ENCODE data around the gene ANO1.

ANO1 gene

DNA sequence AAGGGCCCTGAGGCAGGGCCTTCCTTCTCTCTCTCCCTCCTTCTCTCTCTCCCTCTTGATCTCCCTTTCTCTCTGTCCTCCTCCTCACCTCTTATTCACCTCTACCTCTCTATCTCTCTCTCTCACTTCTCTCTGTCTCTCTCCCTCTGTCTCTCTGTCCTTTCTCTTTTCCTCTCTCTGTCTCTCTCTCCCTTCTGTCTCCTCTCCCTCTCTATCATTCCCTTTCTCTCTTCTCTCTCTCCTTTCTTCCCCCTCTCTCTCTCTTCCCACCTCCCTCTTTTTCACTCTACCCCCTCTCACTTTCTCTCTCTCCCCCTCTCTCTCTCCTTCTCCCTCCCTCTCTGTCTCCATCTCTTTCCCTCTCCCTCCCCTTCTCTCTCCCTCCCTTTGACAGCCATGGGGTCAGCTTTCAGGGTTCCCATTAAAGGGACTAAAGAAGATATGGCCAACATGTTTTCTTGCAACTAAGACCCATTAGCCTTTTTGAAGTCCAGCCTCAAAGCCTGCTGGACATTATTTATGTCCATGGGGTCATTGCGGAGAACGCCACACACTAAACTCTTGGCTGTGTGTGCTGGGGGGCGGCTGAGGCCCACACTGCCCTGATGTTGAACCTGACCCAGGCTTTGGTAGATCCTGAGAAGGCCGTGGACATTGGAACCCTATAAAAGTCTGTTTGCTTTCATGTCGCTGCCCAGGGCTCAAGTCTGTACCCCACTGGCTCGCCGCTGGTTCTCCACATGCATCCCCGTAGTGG, 15.0 kb downstream of the ANO1 start:
- Mint-ChIP-seq H3K4me1 (no peaks in the 10 kb centered on the region), H3K4me3 (no peak overlapping the region), H3K9me3 (no peaks in the 10 kb centered on the region), H3K27me3 (peaks cover 2% of the 10 kb centered on the region), H3K36me3 (no peaks in the 10 kb centered on the region), H3K27ac (no peak overlapping the region)

DNA sequence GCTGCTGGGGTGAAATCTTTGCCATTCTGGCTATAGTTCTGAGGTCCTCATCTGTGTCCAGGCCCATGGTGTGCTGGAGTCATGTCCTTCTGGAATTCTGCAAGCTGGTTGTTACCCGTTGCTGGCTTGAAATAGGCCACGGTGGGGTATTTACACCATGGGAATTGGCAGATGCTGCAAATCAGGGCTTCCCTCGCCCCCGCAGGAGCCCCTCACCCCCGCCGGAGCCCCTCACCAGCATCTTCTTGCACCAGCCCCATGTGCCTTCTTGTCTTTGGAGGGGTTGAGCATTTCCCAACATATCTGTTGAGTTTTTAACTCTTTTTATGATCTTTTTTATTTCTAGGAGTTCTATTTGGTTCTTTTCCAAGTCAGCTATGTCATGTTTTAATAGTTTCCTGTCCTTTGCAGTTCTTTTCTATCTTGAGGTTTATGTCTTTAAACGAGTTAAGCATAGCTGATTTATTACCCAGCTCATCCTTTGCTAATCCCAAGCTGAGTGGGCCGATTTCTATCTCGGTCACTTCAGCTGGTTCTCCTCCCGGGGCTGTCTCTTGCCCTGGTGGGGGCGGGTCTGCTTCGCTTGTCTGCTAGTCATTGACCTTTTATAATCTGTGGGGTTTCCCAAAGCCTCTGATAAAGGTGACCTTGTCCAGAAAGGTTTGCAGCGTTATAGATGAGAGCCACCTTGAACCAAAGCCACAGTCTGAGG, 17.6 kb downstream of the ANO1 start:
- no peaks in the 10 kb centered on the region for H3K4me1 Mint-ChIP-seq
- no peak overlapping the region for H3K4me3 Mint-ChIP-seq
- peaks cover 2% of the 10 kb centered on the region for H3K27me3 Mint-ChIP-seq
- H3K36me3 Mint-ChIP-seq, result no peaks in the 10 kb centered on the region
- no peak overlapping the region for H3K27ac Mint-ChIP-seq
- H3K9me3 Mint-ChIP-seq, result no peaks in the 10 kb centered on the region

DNA sequence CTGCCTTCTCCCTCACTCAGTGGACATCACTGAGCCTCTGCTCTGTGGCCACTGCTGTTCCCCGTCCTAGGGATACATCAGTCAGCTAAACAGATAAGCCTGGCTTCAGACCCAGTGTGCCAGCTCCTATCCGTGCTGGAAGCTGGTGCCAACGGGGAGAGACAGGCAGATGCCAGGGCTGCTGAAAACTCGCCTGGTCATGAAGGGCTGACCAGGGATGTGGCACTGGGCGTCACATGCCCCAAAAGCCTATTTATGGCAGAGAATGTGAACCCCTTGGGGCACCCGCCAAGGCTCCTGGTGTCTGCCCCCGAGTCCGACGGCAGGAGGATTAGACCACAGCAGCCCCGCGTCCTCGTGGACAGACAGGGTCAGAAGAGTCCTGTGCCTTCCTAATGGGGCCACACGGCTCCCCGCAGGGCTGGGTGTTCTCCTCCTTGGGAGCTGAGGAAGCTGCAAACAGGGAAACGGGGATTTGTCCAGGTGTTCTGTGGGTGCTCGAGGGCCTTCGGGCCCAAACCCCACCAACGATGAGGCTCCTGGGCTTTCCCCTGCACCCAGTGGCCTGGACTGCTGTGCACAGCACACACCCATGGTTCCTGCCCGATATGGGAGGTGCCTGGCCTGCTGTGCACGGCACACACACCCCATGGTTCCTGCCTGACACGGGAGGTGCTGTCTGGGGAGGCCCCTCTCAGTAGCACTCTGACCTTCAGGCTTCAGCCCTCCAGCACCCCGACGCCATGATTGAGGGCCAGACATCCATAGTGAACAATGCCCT, 19.9 kb downstream of the ANO1 start:
- H3K4me3 Mint-ChIP-seq, result no peak overlapping the region
- H3K36me3 Mint-ChIP-seq, result no peaks in the 10 kb centered on the region
- no peaks in the 10 kb centered on the region for H3K4me1 Mint-ChIP-seq
- H3K27me3 Mint-ChIP-seq, result peaks cover under 1% of the 10 kb centered on the region
- no peaks in the 10 kb centered on the region for H3K9me3 Mint-ChIP-seq
- H3K27ac Mint-ChIP-seq, result no peak overlapping the region

DNA sequence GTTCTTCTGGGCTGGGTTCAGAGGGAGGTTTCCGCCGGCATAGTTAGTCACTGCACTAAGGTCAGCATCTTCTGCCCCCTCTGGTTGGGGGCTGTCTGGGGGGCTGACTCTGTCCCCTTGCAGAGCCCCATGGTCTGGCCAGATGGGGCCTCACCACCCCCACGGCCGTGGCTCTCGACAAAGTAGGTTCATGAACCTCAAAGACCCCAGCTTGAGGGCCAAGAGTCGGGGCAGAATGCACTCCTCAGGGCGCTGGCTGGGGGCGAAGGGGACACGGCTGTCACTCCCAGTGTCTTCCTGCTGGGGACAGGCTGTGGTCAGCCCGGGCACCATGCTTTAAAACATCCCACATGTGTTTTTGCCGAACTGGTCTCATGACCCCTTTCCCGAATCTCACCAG, 20.8 kb downstream of the ANO1 start:
- Mint-ChIP-seq H3K27ac (no peak overlapping the region), H3K4me1 (no peaks in the 10 kb centered on the region), H3K9me3 (no peaks in the 10 kb centered on the region), H3K36me3 (no peaks in the 10 kb centered on the region), H3K27me3 (no peaks in the 10 kb centered on the region), H3K4me3 (no peak overlapping the region)

DNA sequence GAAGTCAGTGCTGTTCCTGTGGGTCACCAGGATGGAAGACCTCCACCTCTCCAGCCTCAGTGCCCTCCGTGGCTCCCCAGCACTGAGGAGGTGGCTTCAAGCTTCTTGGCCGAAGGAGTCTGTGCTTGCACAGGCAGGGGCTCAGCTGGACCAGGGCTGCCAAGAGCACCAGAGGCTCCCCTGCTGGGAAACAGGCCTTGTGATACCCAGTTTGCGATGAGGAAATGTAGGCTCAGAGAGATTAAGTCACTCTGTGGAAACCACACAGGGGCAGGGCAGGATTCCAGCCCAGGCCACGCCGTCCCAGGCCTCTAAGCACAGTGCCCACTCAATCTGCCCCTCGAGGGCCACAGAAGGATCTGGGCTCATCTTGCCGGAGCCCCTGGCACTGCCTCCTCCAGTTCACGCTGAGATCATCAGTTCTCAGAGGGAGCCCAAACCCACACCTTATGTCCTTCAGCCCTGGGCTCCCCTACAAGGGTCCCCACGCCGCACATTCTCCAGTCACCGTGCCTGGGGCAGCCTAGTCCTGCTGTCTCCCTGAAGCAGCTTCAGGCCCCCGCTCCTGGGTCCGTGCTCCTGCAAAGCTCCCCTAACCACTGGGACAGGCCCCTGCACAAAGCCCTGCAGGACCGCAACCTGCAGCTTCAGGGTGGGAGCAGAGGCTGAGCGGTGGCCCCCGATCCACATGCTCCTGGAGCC, 21.6 kb downstream of the ANO1 start:
- H3K9me3 Mint-ChIP-seq, result no peaks in the 10 kb centered on the region
- no peaks in the 10 kb centered on the region for H3K36me3 Mint-ChIP-seq

DNA sequence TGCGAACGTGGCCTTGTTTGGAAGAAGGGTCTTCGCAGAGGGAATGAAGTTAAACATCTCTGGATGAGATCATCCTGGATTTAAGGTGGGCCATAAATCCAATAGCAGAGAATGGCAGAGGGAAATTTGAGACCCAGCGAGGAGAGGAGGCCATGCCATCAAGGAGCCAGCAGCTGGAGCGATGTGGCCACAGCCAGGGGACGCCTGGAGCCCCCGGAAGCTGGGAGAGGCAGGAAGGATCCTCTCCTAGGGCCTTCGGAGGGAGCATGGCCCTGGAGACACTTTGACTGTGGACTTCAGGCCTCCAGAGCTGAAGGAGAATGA, 22.1 kb downstream of the ANO1 start:
- Mint-ChIP-seq H3K4me1 (no peaks in the 10 kb centered on the region), H3K27ac (no peak overlapping the region), H3K4me3 (no peak overlapping the region), H3K27me3 (no peaks in the 10 kb centered on the region), H3K9me3 (no peaks in the 10 kb centered on the region), H3K36me3 (no peaks in the 10 kb centered on the region)

More for the DNA sequence above, 21.6 kb downstream of the ANO1 start:
- Mint-ChIP-seq H3K4me1 (no peaks in the 10 kb centered on the region), H3K4me3 (no peak overlapping the region), H3K27me3 (no peaks in the 10 kb centered on the region), H3K27ac (no peak overlapping the region)

DNA sequence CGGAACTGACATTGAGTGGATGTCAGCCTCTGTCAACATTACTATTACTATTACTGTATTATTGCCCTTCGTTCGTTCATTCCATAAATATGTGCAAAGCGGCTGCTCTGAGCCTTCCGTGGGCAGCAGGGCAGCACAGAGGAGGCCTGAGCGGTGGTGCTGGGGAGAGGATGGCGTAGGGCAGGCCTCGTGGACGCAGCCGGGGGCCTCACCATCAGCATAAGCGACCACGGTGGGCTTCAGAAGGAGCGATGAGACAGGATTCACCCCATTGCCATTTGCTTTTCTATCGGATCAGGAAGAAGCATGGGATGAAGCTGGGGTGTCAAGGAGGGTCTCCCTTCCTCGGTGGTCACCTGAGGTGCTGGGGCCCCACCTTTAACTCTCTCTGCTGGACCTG, 22.7 kb downstream of the ANO1 start:
- Mint-ChIP-seq H3K36me3 (no peaks in the 10 kb centered on the region), H3K9me3 (no peaks in the 10 kb centered on the region), H3K4me1 (no peaks in the 10 kb centered on the region)

DNA sequence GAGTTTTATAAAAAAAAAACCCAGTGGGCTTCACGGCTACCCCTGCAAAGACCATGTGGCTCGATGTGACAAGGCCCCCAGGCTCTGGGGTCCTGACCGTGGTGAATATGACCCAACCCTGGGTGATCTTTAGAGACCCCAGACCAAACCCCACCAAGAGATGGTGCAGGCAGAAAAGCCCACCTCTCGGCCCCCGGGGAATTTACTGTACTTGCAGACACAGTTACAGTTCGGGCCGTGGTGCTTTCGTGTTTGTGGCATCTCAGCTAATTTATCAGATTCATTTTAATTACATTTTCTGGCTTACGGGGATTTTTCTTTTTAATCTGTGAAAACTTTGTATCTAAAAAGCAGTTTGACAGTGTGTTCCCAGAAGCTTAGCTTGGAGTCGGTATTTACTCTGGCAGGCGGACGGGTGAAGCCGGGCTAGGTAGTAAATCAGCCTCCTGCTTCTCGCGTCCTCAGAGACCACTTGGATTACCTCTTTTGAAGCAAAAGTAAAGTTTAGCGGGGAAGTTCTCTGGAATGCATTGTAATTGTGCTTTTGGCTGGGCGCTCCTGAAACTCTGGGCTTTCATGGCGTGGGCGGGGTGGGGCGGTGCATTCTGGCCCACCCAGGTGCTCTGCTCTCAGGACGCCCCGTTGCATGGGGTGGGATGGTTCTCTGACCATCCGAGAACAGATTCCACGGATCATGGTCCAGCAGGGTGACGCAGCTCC, 25.3 kb downstream of the ANO1 start:
- no peaks in the 10 kb centered on the region for H3K27me3 Mint-ChIP-seq
- no peaks in the 10 kb centered on the region for H3K4me1 Mint-ChIP-seq
- H3K9me3 Mint-ChIP-seq, result no peaks in the 10 kb centered on the region
- no peaks in the 10 kb centered on the region for H3K36me3 Mint-ChIP-seq
- H3K27ac Mint-ChIP-seq, result no peak overlapping the region
- no peak overlapping the region for H3K4me3 Mint-ChIP-seq

More for the DNA sequence above, 22.7 kb downstream of the ANO1 start:
- Mint-ChIP-seq H3K27ac (no peak overlapping the region), H3K4me3 (no peak overlapping the region), H3K27me3 (no peaks in the 10 kb centered on the region)

DNA sequence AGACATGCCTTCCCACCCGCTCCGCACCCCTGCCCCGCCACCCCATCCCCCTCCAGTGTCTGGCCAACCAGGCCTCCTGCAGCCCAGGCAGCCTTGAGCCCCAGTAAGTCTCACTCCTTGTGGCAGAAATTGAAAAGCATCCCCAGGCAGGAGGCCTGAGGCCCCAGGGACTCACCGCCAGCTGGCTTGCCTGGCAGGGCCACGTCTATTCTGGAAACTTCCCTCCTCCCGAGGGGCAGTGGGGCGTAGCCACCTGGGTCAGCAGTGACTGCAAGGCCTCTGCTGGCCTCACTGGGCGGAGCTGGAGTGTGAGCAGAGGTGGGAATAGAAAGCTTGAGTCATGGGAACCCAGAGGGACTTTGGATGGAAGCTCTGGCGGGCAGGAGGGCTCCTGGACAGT, 26.3 kb downstream of the ANO1 start:
- no peak overlapping the region for H3K4me3 Mint-ChIP-seq
- H3K9me3 Mint-ChIP-seq, result no peaks in the 10 kb centered on the region
- H3K27ac Mint-ChIP-seq, result no peak overlapping the region
- H3K36me3 Mint-ChIP-seq, result no peaks in the 10 kb centered on the region
- no peaks in the 10 kb centered on the region for H3K27me3 Mint-ChIP-seq
- H3K4me1 Mint-ChIP-seq, result no peaks in the 10 kb centered on the region

DNA sequence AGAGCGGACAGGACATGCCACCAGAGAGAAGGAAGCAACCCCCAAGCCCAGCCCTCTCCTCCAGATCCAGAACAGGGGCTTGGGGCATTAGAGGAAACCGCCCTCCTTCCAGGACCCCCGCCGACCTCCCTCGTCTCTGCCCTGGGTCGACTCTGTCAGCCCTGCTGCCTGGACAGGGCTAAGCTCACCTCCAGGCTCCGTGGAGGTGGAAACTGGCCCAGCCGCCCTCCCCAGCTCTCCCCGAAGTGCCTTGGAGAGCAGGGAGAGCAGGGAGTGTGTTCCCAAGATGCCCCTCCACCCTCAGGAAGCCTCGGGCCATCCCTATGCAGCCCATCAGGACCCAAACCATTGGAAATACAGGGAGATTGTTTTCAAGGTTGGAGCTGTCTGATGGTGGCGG, 26.8 kb downstream of the ANO1 start:
- H3K36me3 Mint-ChIP-seq, result no peaks in the 10 kb centered on the region
- no peak overlapping the region for H3K27ac Mint-ChIP-seq
- no peak overlapping the region for H3K4me3 Mint-ChIP-seq
- no peaks in the 10 kb centered on the region for H3K9me3 Mint-ChIP-seq
- H3K4me1 Mint-ChIP-seq, result no peaks in the 10 kb centered on the region
- no peaks in the 10 kb centered on the region for H3K27me3 Mint-ChIP-seq

DNA sequence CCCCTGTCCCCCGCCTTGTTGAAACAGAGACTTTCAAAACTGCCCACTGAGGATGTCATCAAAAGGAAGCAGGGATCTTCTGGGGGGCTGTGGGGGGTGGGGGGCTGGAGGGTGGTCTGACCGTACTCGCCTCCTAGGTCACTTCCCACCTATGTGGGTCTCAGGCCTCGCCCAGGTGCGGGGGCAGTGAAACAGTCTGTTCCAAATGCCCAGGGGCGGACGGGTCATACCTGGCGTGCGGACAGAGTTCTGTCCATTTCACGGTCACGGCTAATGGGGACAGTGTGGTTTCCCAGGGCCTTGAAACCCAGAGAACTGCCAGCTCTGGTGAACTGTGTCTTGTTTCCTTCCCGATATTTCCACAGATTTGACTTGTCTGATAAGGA, 27.2 kb downstream of the ANO1 start:
- Mint-ChIP-seq H3K4me1 (no peaks in the 10 kb centered on the region), H3K27ac (no peak overlapping the region), H3K36me3 (no peaks in the 10 kb centered on the region), H3K27me3 (no peaks in the 10 kb centered on the region), H3K9me3 (no peaks in the 10 kb centered on the region), H3K4me3 (no peak overlapping the region)

DNA sequence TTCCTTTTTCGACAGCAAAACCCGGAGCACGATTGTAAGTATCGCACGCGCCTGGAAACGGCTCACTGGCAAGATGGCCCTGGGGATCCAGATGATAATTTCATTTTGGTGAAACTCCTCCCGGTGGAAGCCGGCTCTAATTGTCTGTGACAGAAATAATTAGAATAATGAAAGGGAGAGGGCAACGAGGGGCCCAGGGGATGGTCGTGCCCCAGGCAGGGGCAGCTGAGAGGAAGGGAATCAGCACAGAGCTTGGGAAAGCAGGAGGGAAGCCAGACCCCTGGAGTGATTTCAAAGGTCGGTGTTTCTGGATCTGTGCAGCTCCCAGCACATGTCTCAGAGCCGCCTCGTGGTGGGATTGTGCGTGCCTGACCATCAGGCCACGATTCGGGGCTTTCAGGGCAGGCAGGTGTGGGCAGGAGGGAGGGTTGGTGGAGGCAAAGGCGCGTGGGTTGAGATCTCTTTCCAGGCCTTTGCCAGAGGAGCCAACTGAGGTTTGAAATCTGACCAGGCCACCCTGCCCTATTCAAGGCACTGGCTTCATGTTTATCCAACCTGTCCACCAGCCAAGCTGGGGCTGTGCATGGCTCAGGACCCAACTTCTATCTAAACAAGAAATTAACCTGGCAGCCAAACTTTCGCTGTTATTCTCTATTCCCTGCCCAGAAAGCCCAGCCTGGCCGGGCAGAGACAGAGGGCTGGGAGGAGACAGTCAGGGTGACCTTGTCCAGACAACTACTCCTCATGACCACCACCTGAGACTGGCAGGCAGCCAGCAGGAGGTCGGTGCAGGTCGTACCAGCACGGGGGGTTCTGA, 27.8 kb downstream of the ANO1 start:
- no peak overlapping the region for H3K27ac Mint-ChIP-seq
- no peaks in the 10 kb centered on the region for H3K27me3 Mint-ChIP-seq
- H3K9me3 Mint-ChIP-seq, result no peaks in the 10 kb centered on the region
- H3K4me3 Mint-ChIP-seq, result no peak overlapping the region
- H3K36me3 Mint-ChIP-seq, result no peaks in the 10 kb centered on the region
- H3K4me1 Mint-ChIP-seq, result no peaks in the 10 kb centered on the region

DNA sequence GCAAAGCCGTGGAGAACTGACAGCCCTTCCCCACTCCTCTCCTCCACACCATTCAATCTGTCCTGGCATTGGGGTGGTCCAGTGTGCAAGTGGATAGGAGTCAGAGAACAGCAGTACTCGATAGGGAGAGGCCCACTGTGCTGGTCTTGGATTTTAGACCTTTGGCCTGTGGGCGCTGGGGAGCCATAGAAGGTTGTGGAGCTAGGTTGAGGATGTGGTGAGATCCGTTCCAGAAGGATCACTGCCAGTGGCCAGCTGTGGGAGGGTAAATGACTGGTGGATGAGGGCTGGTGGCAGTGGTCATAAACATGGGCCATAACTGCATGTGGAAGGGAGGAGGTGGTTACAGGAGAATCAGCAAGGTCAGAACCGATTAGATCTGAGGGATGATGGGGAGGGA, 28.6 kb downstream of the ANO1 start:
- Mint-ChIP-seq H3K4me3 (no peak overlapping the region), H3K4me1 (no peaks in the 10 kb centered on the region), H3K27ac (no peak overlapping the region), H3K9me3 (no peaks in the 10 kb centered on the region), H3K36me3 (no peaks in the 10 kb centered on the region), H3K27me3 (no peaks in the 10 kb centered on the region)

DNA sequence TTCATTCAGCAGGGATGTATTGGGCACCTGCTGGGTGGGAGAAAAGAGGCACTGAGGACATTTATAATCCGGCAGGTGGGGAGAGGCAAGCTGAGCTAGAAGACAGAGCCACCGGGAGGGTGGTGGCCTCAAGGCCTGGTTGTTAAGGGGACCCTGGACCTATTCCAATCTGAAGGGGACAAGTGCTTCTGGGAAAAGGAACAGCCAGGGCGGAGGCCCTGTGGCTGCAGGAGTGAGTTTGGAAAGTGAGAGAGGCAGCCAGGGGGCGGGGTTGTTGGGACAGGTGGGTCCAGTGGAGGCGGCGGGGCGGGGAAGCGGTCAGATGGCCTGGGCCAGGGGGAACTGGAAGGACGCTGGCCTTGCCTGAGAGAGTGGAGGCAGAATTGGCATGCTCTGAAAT, 29.1 kb downstream of the ANO1 start:
- Mint-ChIP-seq H3K27me3 (no peaks in the 10 kb centered on the region), H3K27ac (no peak overlapping the region), H3K36me3 (no peaks in the 10 kb centered on the region), H3K9me3 (no peaks in the 10 kb centered on the region), H3K4me1 (no peaks in the 10 kb centered on the region), H3K4me3 (no peak overlapping the region)
